CD14-positive monocyte (primary cell): Measurements from ENCODE around the gene ACAD10. TPM values are rescaled to one million over a fixed set of nuclear protein-coding genes. Genes with fewer than 3 reads are reported as not detected.

ENCODE experiments used
- DNase-seq, 3 donors: peaks; one replicate each; pipeline ENCODE4 v3.0.0-alpha.2; 2011 to 2022
- H2AFZ ChIP-seq: 2 replicates; pipeline ENCODE4 v1.6.0; 2012; ENCODE audit warnings: mild to moderate bottlenecking, low read depth, low read length, inconsistent platforms; ENCODE audit not compliant: insufficient read depth, poor library complexity, severe bottlenecking
- H3K27ac ChIP-seq, 2 donors: 1 replicate in 1 of 2; 2 replicates in 1 of 2; pipeline ENCODE4 v1.5.1; 2012 to 2013; ENCODE audit warnings: low read length in 2 of 2, control low read depth in 1 of 2, inconsistent platforms in 1 of 2, low read depth in 1 of 2, mild to moderate bottlenecking in 1 of 2
- H3K27me3 ChIP-seq, 2 donors: one replicate each; pipeline versions ENCODE4 v1.6.0 to v1.6.1; 2011 to 2013; ENCODE audit warnings: low read length in 2 of 2; ENCODE audit not compliant: control insufficient read depth in 2 of 2, insufficient read depth in 2 of 2
- H3K36me3 ChIP-seq, 2 donors: replicated peaks in 1 of 2; 1 replicate in 1 of 2; 2 replicates in 1 of 2; pipeline versions ENCODE4 v1.5.1 to v1.6.1; 2012 to 2013; ENCODE audit warnings: low read length in 2 of 2, control low read depth in 1 of 2, inconsistent platforms in 1 of 2, mild to moderate bottlenecking in 1 of 2; ENCODE audit not compliant: insufficient read depth in 2 of 2, control insufficient read depth in 1 of 2
- H3K4me1 ChIP-seq, 2 donors: 1 replicate in 1 of 2; 2 replicates in 1 of 2; pipeline versions ENCODE4 v1.5.1 to v1.6.1; 2012 to 2013; ENCODE audit warnings: low read length in 2 of 2, control low read depth in 1 of 2, inconsistent platforms in 1 of 2, mild to moderate bottlenecking in 1 of 2, moderate library complexity in 1 of 2; ENCODE audit not compliant: insufficient read depth in 2 of 2, control insufficient read depth in 1 of 2
- H3K4me2 ChIP-seq: replicated peaks from 2 replicates; pipeline ENCODE3; 2012; ENCODE audit warnings: low read length, moderate library complexity, mild to moderate bottlenecking; ENCODE audit not compliant: poor library complexity, severe bottlenecking; ENCODE audit errors: extremely low read depth
- H3K4me3 ChIP-seq, 3 experiments: fragments of 200-600 bp in 1 of 3; sonication (generic) in 1 of 3; replicated peaks in 1 of 3; 1 replicate in 2 of 3; 2 replicates in 1 of 3; pipeline ENCODE4 v1.5.1; 2011 to 2013; ENCODE audit warnings: low read length in 3 of 3, mild to moderate bottlenecking in 3 of 3, control low read depth in 2 of 3, low read depth in 2 of 3, inconsistent platforms in 1 of 3, moderate library complexity in 1 of 3
- H3K79me2 ChIP-seq: 2 replicates; pipeline ENCODE4 v1.6.0; 2012; ENCODE audit warnings: mild to moderate bottlenecking, control low read depth, inconsistent platforms, low read length, moderate library complexity; ENCODE audit not compliant: insufficient read depth
- H3K9ac ChIP-seq: 2 replicates; pipeline ENCODE4 v1.6.0; 2017; ENCODE audit warnings: low read length, mild to moderate bottlenecking; ENCODE audit not compliant: insufficient read depth, poor library complexity, severe bottlenecking
- H3K9me3 ChIP-seq, 2 donors: replicated peaks in 1 of 2; 1 replicate in 1 of 2; 2 replicates in 1 of 2; pipeline versions ENCODE4 v1.5.1 to v1.6.1; 2012 to 2013; ENCODE audit warnings: low read length in 2 of 2, control low read depth in 1 of 2; ENCODE audit not compliant: control insufficient read depth in 1 of 2, insufficient read depth in 1 of 2
- H4K20me1 ChIP-seq: 2 replicates; pipeline ENCODE4 v1.6.0; 2012; ENCODE audit warnings: mild to moderate bottlenecking, low read length, control low read depth, moderate library complexity; ENCODE audit not compliant: insufficient read depth
- H3K27ac Mint-ChIP-seq, 7 donors: one replicate each; pipeline ENCODE4 v1.8.0; 2020; ENCODE audit warnings: mild to moderate bottlenecking in 7 of 7, mixed read lengths in 7 of 7, moderate library complexity in 6 of 7, inconsistent platforms in 2 of 7
- H3K27me3 Mint-ChIP-seq, 3 donors: one replicate each; pipeline ENCODE4 v1.8.0; 2021 to 2022; ENCODE audit warnings: low read depth in 3 of 3, mild to moderate bottlenecking in 3 of 3, mixed read lengths in 3 of 3, moderate library complexity in 3 of 3, inconsistent platforms in 1 of 3
- H3K36me3 Mint-ChIP-seq, 2 donors: one replicate each; pipeline ENCODE4 v1.8.0; 2020; ENCODE audit warnings: mixed read lengths in 2 of 2, inconsistent platforms in 1 of 2, mild to moderate bottlenecking in 1 of 2
- H3K4me1 Mint-ChIP-seq: one replicate; pipeline ENCODE4 v1.8.0; 2020; ENCODE audit warnings: mild to moderate bottlenecking, mixed read lengths
- H3K4me3 Mint-ChIP-seq, 2 donors: one replicate each; pipeline ENCODE4 v1.8.0; 2020; ENCODE audit warnings: mild to moderate bottlenecking in 2 of 2, mixed read lengths in 2 of 2, moderate library complexity in 1 of 2
- H3K9me3 Mint-ChIP-seq, 7 donors: one replicate each; pipeline ENCODE4 v1.8.0; 2020 to 2022; ENCODE audit warnings: mixed read lengths in 7 of 7, mild to moderate bottlenecking in 6 of 7, moderate library complexity in 6 of 7, inconsistent platforms in 2 of 7
- CTCF ChIP-seq: fragments of 200-600 bp; IDR thresholded peaks from one replicate; pipeline ENCODE4 v1.8.0; 2022; ENCODE audit warnings: antibody characterized with exemption, mild to moderate bottlenecking
- WGBS: methylation state at CpG from one replicate; pipeline ENCODE4 v1.1.5; 2013; ENCODE audit warnings: missing lambda C conversion rate; ENCODE audit not compliant: insufficient coverage; 5-methylcytosine and 5-hydroxymethylcytosine counted together
- intact Hi-C, 2 donors: fragments of 100-400 bp; cut with micrococcal nuclease; formaldehyde crosslinking; loops; one replicate each; pipeline versions ENCODE4 v1.15.0 to v1.15.1; 2023
- polyA plus RNA-seq, 3 donors: library from polyadenylated mRNA; depleted of rRNA in 1 of 3; unstranded in 2 of 3; stranded (reverse) in 1 of 3; fragments of 300-500 nt in 2 of 3; fragments of >200 nt in 1 of 3; fragmentation: Illumina TruSeq in 2 of 3; gene quantifications; 1 replicate in 2 of 3; 2 replicates in 1 of 3; pipeline ENCODE4 v1.2.3, GENCODE V29; 2012 to 2021

Gene ACAD10
- polyA plus RNA-seq, 3 donors = 9.4 to 34.3 (median 10.1) TPM

- peak overlapping the region in 1 of 7 donors; percentile 45 for H3K27ac Mint-ChIP-seq
These were observed 83.7 kb downstream of the ACAD10 start for GRCh38 chr12:111769599-111769998.

GRCh38 chr12:111773801-111774551 lies 88.1 kb downstream of the ACAD10 start:
- Histone ChIP-seq H3K4me3 (peak overlapping the region in 1 of 3 experiments; percentile 62), H3K9me3 (no peaks in the 10 kb centered on the region), H3K9ac (peak overlapping the region; percentile 76), H4K20me1 (peaks cover 7% of the 10 kb centered on the region), H3K4me2 (peak overlapping the region; percentile 72), H2AFZ (no peak overlapping the region), H3K27me3 (no peaks in the 10 kb centered on the region), H3K4me1 (peaks cover 100% of the 10 kb centered on the region in 2 donors), H3K36me3 (peaks cover 3 to 7% of the 10 kb centered on the region in 2 donors), H3K79me2 (peaks cover 89% of the 10 kb centered on the region), H3K27ac (peak overlapping the region; percentile 98)
- intact Hi-C loops = no loop called here
- Mint-ChIP-seq H3K9me3 (no peaks in the 10 kb centered on the region), H3K36me3 (peaks cover 20 to 48% of the 10 kb centered on the region in 2 donors), H3K4me3 (peak overlapping the region; percentile 16 to 68), H3K27ac (peak overlapping the region; percentile 99 to 100 (median 99)), H3K27me3 (peaks cover 0 to 2% (median 0%) of the 10 kb centered on the region in 3 donors), H3K4me1 (peaks cover 96% of the 10 kb centered on the region)
- peak; percentile 78 to 95 (median 95) for DNase-seq
- WGBS = 57% methylated on average over 12 of the region's 17 CpGs
- no peak for TF ChIP-seq CTCF

More at GRCh38 chr12:111769599-111769998, 83.7 kb downstream of the ACAD10 start:
- Histone ChIP-seq H3K4me1 (peaks cover 87 to 89% of the 10 kb centered on the region in 2 donors), H3K27me3 (no peaks in the 10 kb centered on the region), H4K20me1 (peaks cover 21% of the 10 kb centered on the region), H3K9me3 (no peaks in the 10 kb centered on the region), H2AFZ (no peak overlapping the region), H3K9ac (no peak overlapping the region), H3K27ac (no peak overlapping the region), H3K36me3 (peaks cover 3 to 7% of the 10 kb centered on the region in 2 donors), H3K4me2 (peak overlapping the region; percentile 50), H3K79me2 (peaks cover 79% of the 10 kb centered on the region), H3K4me3 (peak overlapping the region in 1 of 3 experiments; percentile 97)
- peaks cover 88% of the 10 kb centered on the region for H3K4me1 Mint-ChIP-seq
- no peak overlapping the region for H3K4me3 Mint-ChIP-seq
- no CpG with 5 or more reads among the region's 8 CpGs for WGBS
- H3K9me3 Mint-ChIP-seq = no peaks in the 10 kb centered on the region
- no peak for TF ChIP-seq CTCF
- H3K36me3 Mint-ChIP-seq = peaks cover 9 to 27% of the 10 kb centered on the region in 2 donors
- intact Hi-C loops = no loop called here
- H3K27me3 Mint-ChIP-seq = no peaks in the 10 kb centered on the region
- DNase-seq = no peak
